Measurements from ENCODE around the gene PCCA.
"Not testable (repeated sequence)": the region's sequence is repeated elsewhere in the genome, so short reads cannot be mapped to it uniquely, and the experiment has no call there.

Gene PCCA

GRCh38 chr13:100306434-100306999 is 217.6 kb downstream of the PCCA start:
- no peak for TF ChIP-seq CTCF (IDR thresholded peaks at IDR 0.05)
- intact Hi-C loops (cut with DNase I; ENCODE audit: low total_unique reads): no loop called here
- no peaks in the 10 kb centered on the region for H3K9me3 ChIP-seq
- no peaks in the 10 kb centered on the region for H3K27me3 ChIP-seq
- peaks cover 0 to 9% (median 4%) of the 10 kb centered on the region in 3 donors for H3K36me3 ChIP-seq
- peaks cover 0 to 5% (median 0%) of the 10 kb centered on the region in 4 donors for H3K4me1 ChIP-seq
- no peak for DNase-seq
- no peak overlapping the region for H3K4me3 ChIP-seq
- no peak overlapping the region for H3K27ac ChIP-seq

GRCh38 chr13:100314132-100314910 is 225.4 kb downstream of the PCCA start:
- intact Hi-C loops (cut with DNase I; ENCODE audit: low total_unique reads): no loop called here
- DNase-seq: no peak
- H3K36me3 ChIP-seq: peaks cover 19 to 34% (median 32%) of the 10 kb centered on the region in 3 donors
- H3K27ac ChIP-seq: no peak overlapping the region
- no peak for TF ChIP-seq CTCF (IDR thresholded peaks at IDR 0.05)
- H3K4me3 ChIP-seq: no peak overlapping the region
- H3K9me3 ChIP-seq: no peaks in the 10 kb centered on the region
- no peaks in the 10 kb centered on the region for H3K4me1 ChIP-seq
- H3K27me3 ChIP-seq: no peaks in the 10 kb centered on the region

GRCh38 chr13:100315522-100315921 is 226.6 kb downstream of the PCCA start:
- no peak for TF ChIP-seq CTCF (IDR thresholded peaks at IDR 0.05)
- peaks cover 19 to 32% (median 24%) of the 10 kb centered on the region in 3 donors for H3K36me3 ChIP-seq
- intact Hi-C loops (cut with DNase I; ENCODE audit: low total_unique reads): no loop called here
- H3K4me1 ChIP-seq: no peaks in the 10 kb centered on the region
- no peak overlapping the region for H3K4me3 ChIP-seq
- no peaks in the 10 kb centered on the region for H3K27me3 ChIP-seq
- no peaks in the 10 kb centered on the region for H3K9me3 ChIP-seq
- DNase-seq: no peak
- H3K27ac ChIP-seq: no peak overlapping the region

- H3K9me3 ChIP-seq; H3K27ac ChIP-seq; intact Hi-C loops (cut with DNase I; ENCODE audit: low total_unique reads); H3K4me1 ChIP-seq; DNase-seq; H3K27me3 ChIP-seq; H3K4me3 ChIP-seq: not testable (repeated sequence)
- peaks cover 22 to 28% (median 27%) of the 10 kb centered on the region in 3 donors for H3K36me3 ChIP-seq
These were observed 229.6 kb downstream of the PCCA start for GRCh38 chr13:100318473-100318872.

GRCh38 chr13:100323937-100324336 is 235.0 kb downstream of the PCCA start:
- no peaks in the 10 kb centered on the region for H3K27me3 ChIP-seq
- intact Hi-C loops (cut with DNase I; ENCODE audit: low total_unique reads): no loop called here
- peaks cover 21 to 35% (median 28%) of the 10 kb centered on the region in 3 donors for H3K36me3 ChIP-seq
- no peak overlapping the region for H3K4me3 ChIP-seq
- no peaks in the 10 kb centered on the region for H3K9me3 ChIP-seq
- H3K27ac ChIP-seq: no peak overlapping the region
- no peaks in the 10 kb centered on the region for H3K4me1 ChIP-seq
- TF ChIP-seq CTCF (IDR thresholded peaks at IDR 0.05): no peak
- DNase-seq: no peak

GRCh38 chr13:100330662-100331061 is 241.8 kb downstream of the PCCA start:
- Histone ChIP-seq H3K4me3 (no peak overlapping the region), H3K27me3 (no peaks in the 10 kb centered on the region), H3K4me1 (no peaks in the 10 kb centered on the region), H3K36me3 (peaks cover 28 to 48% (median 31%) of the 10 kb centered on the region in 3 donors), H3K9me3 (peaks cover 0 to 10% (median 0%) of the 10 kb centered on the region in 3 donors), H3K27ac (no peak overlapping the region)
- intact Hi-C loops (cut with DNase I; ENCODE audit: low total_unique reads): no loop called here
- no peak for DNase-seq
- no peak for TF ChIP-seq CTCF (IDR thresholded peaks at IDR 0.05)
